Ovary (tissue), 9 donors: Measurements from ENCODE around the gene RCOR2. TPM values are rescaled to one million over a fixed set of nuclear protein-coding genes. Genes with fewer than 3 reads are reported as not detected.

Experiments
- DNase-seq, 5 donors: peaks; one replicate each; pipeline ENCODE4 v3.0.0-alpha.2; 2019 to 2020
- H3K27ac ChIP-seq, 2 donors: fragments of 200-600 bp; one replicate each; pipeline versions ENCODE4 v1.5.1 to v1.8.0; 2019 to 2022
- H3K27me3 ChIP-seq: fragments of 200-600 bp; one replicate; pipeline ENCODE4 v1.8.0; 2022
- H3K36me3 ChIP-seq: fragments of 200-600 bp; sonication (generic); one replicate; pipeline ENCODE4 v1.5.1; 2019
- H3K4me1 ChIP-seq: one replicate; pipeline ENCODE4 v1.8.1; 2013; ENCODE audit warnings: mild to moderate bottlenecking, moderate library complexity; ENCODE audit not compliant: insufficient read depth
- H3K4me3 ChIP-seq: fragments of 200-600 bp; sonication (generic); one replicate; pipeline ENCODE4 v1.5.1; 2017
- H3K9me3 ChIP-seq, 2 donors: fragments of 200-600 bp in 1 of 2; sonication (generic) in 1 of 2; one replicate each; pipeline versions ENCODE4 v1.5.1 to v1.8.1; 2013 to 2019; ENCODE audit warnings: mild to moderate bottlenecking in 1 of 2, moderate library complexity in 1 of 2
- EP300 ChIP-seq: sonication (generic); formaldehyde crosslinking; IDR thresholded peaks from one replicate; pipeline ENCODE4 v1.6.1; 2017; ENCODE audit warnings: antibody characterized with exemption
- POLR2A ChIP-seq: fragments of 450-650 bp; IDR thresholded peaks from one replicate; pipeline ENCODE4 v1.6.1; 2017; ENCODE audit warnings: antibody characterized with exemption, mild to moderate bottlenecking, moderate library complexity
- WGBS, 3 donors: extraction: QIAGEN DNeasy Blood & Tissue Kit in 1 of 3; methylation state at CpG; one replicate each; pipeline versions ENCODE4 v1.1.5 to v1.1.7; 2013 to 2017; 5-methylcytosine and 5-hydroxymethylcytosine counted together
- intact Hi-C, 4 donors: fragments of 100-400 bp; cut with DNase I; formaldehyde crosslinking; loops; one replicate each; pipeline versions ENCODE4 v1.11.0 to v1.15.1; 2022 to 2023
- polyA plus RNA-seq, 2 donors: library from polyadenylated mRNA; stranded (reverse); fragments of 200-250 nt in 1 of 2; fragments of 350-450 nt in 1 of 2; fragmentation: Illumina TruSeq in 1 of 2; extraction: RNeasy Lipid Tissue Mini Kit (QIAGEN cat#74804) in 1 of 2; gene quantifications; one replicate each; pipeline ENCODE4 v1.2.3, GENCODE V29; 2013 to 2014
- total RNA-seq, 7 donors: library from RNA; depleted of rRNA in 2 of 7; stranded (reverse); fragments of >200 nt in 2 of 7; fragmentation: NEBNext Ultra II Directional in 3 of 7; extraction: Animal tissue kit (Norgen Biotek cat#: 25700) in 3 of 7; gene quantifications; one replicate each; pipeline versions ENCODE4 v1.1.0 to v1.2.4, GENCODE V29; 2016 to 2023
- TF ChIP-seq, protein P1 (sequence below), 3 donors: fragments of 450-650 bp in 2 of 3; fragments of 200-600 bp in 1 of 3; IDR thresholded peaks; one replicate each; pipeline versions ENCODE4 v1.5.1 to v1.8.0; 2016 to 2022; ENCODE audit warnings: antibody characterized with exemption in 3 of 3, mild to moderate bottlenecking in 1 of 3
- donor health status: DM: no; HTN: no; CAD: no; lungs with moderate emphysema.
- donor health status: DM: no; HTN: no; CAD: no.
- donor health status: Bipolar disorder and iron deficiency.
- donor health status: DM: yes; HTN: yes; CAD: no.
- donor health status: DM: no; HTN: no; CAD: no.
- donor health status: DM: yes; HTN: yes; CAD: no.

Gene RCOR2
- total and polyA plus RNA-seq, 9 donors, result 0.12 to 7.9 (median 2.2) TPM

DNA sequence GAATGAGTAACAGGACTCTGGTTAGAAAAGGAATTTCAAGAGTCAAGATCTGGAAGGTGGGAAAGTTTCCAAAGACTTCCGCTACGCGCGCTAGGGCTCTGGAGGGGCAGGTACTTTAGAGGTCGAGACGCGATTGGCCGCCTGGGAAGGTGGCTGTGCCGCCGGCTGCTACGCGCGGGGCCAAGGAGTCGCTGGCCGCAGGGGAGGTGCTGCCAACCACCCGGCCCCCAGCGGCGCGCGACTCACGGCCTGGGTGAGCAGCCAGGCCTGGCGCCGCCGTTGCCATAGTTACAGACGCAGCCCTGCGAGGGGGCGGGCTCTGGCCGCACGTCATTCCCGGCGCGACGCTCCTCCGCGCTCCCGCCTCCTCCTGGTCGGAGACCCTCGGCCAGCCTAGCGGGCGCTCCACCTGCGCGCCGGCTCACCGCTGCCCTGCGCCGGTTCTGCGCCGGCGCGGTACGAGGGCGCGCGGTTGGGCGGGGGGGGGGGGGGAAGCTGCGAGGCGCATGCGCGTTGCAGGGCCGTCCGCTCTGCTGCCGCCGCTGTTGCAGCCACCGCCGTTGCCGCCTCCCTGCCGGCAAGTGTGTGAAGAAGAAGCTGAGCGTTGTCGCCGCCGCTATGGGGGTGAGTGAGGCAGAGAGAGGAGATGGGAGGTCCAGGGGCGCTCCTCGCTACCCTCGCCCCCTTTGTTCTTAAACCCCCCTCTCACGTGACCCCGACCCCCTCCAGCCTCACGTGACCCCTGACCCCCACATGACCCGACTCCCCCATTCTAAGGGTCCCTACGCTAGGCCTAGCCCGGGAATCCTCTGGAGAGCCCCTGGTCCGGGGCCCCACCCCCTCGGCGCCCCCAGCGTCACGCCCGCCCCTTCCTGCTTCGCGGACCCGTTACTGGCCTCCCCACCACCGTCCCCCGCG, 21.8 kb upstream of the RCOR2 start, which contains the start of gene NAA40:
NAA40 (plus strand) TSS at position 524 of the 918 bp plus-strand sequence; CDS start at position 619, 95 bp downstream.
- TF ChIP-seq, protein P1, sequence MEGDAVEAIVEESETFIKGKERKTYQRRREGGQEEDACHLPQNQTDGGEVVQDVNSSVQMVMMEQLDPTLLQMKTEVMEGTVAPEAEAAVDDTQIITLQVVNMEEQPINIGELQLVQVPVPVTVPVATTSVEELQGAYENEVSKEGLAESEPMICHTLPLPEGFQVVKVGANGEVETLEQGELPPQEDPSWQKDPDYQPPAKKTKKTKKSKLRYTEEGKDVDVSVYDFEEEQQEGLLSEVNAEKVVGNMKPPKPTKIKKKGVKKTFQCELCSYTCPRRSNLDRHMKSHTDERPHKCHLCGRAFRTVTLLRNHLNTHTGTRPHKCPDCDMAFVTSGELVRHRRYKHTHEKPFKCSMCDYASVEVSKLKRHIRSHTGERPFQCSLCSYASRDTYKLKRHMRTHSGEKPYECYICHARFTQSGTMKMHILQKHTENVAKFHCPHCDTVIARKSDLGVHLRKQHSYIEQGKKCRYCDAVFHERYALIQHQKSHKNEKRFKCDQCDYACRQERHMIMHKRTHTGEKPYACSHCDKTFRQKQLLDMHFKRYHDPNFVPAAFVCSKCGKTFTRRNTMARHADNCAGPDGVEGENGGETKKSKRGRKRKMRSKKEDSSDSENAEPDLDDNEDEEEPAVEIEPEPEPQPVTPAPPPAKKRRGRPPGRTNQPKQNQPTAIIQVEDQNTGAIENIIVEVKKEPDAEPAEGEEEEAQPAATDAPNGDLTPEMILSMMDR (IDR thresholded peaks at IDR 0.05), result peak in 1 of 3 donors; percentile 35
- no peak for TF ChIP-seq EP300
- no peak for TF ChIP-seq POLR2A
- peak within 1 kb of the TSS in 1 of 2 donors; percentile 68 for H3K27ac ChIP-seq
- peak; percentile 91 to 95 (median 93) for DNase-seq
- H3K4me1 ChIP-seq, result peaks cover 6% of the 10 kb centered on the region
- H3K4me3 ChIP-seq, result peak within 1 kb of the TSS; percentile 78
- H3K36me3 ChIP-seq, result no peaks in the 10 kb centered on the region
- 0 to 1% (median 0%) methylated on average over 40 to 87 of the region's 92 CpGs for WGBS, 3 donors
- H3K9me3 ChIP-seq, result no peaks in the 10 kb centered on the region
- no peaks in the 10 kb centered on the region for H3K27me3 ChIP-seq
- intact Hi-C loops, result loop anchor here in 1 of 4 donors (5.0 kb wide), 1 partner anchor 266 kb away; the partner anchor contains the start of gene ATL3

DNA sequence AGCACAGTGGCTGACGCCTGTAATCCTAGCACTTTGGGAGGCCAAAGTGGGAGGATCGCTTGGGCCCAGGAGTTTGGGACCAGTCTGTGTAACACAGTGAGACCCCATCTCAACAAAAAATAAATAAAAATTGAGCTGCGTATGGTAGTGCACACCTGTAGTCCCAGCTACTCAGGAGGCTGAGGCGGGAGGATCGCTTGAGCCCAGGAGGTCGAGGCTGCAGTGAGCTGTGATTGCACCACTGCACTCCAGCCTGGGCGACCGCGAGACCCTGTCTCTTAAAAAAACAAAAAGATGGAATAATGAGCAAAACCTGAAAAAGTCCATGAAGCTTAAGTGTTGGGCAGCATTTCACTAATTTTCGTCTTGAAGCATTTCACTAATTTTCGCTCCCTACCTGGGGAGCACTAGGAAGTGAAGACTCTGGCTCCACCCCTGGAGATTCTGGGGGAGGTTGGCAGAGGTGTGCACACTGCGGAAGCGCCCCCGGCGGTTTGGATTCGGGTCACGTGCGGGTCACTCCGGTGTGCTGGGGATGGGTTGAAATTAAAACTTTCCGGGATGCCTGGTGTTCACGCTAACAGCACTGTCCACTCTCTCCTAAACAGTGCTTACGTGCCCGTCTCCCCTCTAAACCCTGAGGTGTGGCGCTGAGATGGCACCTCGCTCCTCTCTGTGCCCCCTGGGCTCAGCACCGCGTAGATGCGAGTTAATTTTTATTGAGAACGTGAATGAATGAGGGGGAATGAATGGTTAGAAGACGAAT, 20.9 kb upstream of the RCOR2 start:
- Histone ChIP-seq H3K4me3 (peak overlapping the region; percentile 78), H3K36me3 (no peaks in the 10 kb centered on the region), H3K27me3 (no peaks in the 10 kb centered on the region), H3K4me1 (peaks cover 6% of the 10 kb centered on the region), H3K27ac (peak overlapping the region in 1 of 2 donors; percentile 34), H3K9me3 (no peaks in the 10 kb centered on the region)
- WGBS, 3 donors, result 19 to 21% (median 20%) methylated on average over 30 of the region's 30 CpGs
- peak in 3 of 5 donors; percentile 44 to 50 (median 46) for DNase-seq
- intact Hi-C loops, result loop anchor here in 1 of 4 donors (5.0 kb wide), 1 partner anchor 266 kb away; the partner anchor contains the start of gene ATL3
- TF ChIP-seq EP300 (no peak), POLR2A (no peak)
- TF ChIP-seq, protein P1 (IDR thresholded peaks at IDR 0.05), result no peak

DNA sequence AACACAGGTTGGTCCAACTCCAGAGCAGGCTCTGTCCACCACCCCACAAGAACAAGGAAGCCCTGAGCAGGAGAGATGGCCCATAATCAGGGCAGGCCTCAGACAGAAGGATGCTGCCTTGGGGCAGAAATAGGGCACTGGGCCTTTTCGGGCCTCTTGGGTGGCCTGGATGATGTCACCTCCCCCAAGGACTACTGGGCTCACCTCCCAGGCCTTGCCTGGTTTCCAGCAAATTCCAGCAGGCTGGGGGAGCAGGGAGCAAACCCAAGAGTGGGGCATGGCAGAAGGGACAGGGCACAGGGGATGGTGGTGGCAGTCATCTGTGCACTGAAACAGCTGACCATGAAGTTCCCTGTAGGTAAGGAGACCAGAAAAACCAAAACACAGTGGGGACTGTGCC, 16.5 kb upstream of the RCOR2 start:
- H3K4me1 ChIP-seq, result no peaks in the 10 kb centered on the region
- no peak overlapping the region for H3K4me3 ChIP-seq
- no peaks in the 10 kb centered on the region for H3K27me3 ChIP-seq
- WGBS, 3 donors, result 56 to 70% (median 65%) methylated on average over 1 of the region's 1 CpG
- no peaks in the 10 kb centered on the region for H3K36me3 ChIP-seq
- no peak overlapping the region for H3K27ac ChIP-seq
- DNase-seq, result no peak
- TF ChIP-seq POLR2A (no peak), EP300 (no peak)
- TF ChIP-seq, protein P1 (IDR thresholded peaks at IDR 0.05), result no peak
- H3K9me3 ChIP-seq, result no peaks in the 10 kb centered on the region
- intact Hi-C loops, result no loop called here

DNA sequence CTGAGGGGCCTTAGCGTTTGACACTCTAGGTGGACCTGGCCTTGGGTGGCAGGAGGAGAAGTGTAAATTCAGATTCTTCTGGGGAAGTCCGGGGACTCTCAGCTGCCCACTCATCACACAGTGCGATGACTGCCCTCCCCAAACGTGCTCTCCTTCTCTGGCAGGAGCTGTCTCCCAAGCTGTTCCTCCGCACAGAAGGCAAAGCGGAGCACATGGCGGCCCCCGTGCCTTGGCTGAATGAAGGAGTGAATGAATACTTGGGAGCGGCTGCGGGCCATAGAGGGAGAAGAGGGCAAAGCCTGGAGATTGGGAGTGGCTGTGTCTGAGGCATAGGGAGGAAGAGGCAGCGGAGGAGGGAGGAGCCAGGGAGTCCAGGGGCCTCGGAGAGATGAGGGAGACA, 14.9 kb upstream of the RCOR2 start:
- Histone ChIP-seq H3K4me1 (no peaks in the 10 kb centered on the region), H3K27me3 (no peaks in the 10 kb centered on the region), H3K27ac (no peak overlapping the region), H3K36me3 (no peaks in the 10 kb centered on the region), H3K9me3 (no peaks in the 10 kb centered on the region), H3K4me3 (no peak overlapping the region)
- 73 to 76% (median 76%) methylated on average over 12 of the region's 12 CpGs for WGBS, 3 donors
- DNase-seq, result no peak
- intact Hi-C loops, result no loop called here
- TF ChIP-seq POLR2A (no peak), EP300 (no peak)
- TF ChIP-seq, protein P1 (IDR thresholded peaks at IDR 0.05), result no peak
